NCI-H1105 treated with DMSO at 0.1 percent for 48 hours (cell line): Measurements from ENCODE around the gene TYRP1.

Experiments
- DNase-seq: peaks from one replicate; lab custom pipeline; 2025; lab: John Stamatoyannopoulos, UW

The TYRP1 gene

DNA sequence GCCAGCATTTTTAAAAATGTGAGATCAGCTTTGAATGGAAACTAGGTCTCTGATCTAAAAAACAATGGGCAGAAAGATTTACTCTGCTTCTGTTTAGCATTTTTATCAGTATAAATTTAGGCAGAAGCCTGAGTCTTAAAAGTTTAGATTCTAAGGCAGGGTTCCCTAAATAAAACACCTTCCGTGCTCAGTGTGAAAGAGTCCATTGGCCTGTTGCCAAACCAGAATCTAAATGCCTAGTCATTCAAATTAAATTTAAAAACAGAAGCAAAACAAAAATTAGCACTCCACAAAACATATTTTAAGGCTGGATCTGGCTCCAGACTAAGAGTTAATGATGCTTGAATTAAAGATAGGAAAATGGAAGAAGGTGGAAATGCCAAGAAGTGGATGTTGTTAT lies 4.5 kb downstream of the TYRP1 start:
- peak; percentile 41 for DNase-seq

GRCh38 chr9:12698266-12698665 lies 5.1 kb downstream of the TYRP1 start:
- DNase-seq: no peak

DNA sequence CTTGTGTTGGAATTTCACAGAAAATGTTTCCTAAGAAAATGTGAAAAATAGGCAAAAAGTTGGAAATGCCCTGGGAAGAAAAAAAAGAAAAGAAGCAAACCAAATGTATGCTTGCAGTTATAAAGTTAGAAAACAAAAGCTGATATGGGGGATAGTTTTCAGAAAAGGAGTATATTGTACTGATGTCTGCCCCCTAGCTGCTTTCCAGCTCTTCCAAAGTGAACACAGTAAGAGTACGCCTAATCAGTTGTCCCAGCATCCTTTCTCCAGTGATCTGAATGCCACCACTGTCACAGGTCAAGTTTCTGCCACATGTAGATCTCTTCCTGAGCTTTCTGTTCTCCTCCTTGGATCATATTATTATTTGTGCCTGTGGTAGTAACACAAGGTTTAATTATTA lies 5.8 kb downstream of the TYRP1 start:
- DNase-seq: no peak

DNA sequence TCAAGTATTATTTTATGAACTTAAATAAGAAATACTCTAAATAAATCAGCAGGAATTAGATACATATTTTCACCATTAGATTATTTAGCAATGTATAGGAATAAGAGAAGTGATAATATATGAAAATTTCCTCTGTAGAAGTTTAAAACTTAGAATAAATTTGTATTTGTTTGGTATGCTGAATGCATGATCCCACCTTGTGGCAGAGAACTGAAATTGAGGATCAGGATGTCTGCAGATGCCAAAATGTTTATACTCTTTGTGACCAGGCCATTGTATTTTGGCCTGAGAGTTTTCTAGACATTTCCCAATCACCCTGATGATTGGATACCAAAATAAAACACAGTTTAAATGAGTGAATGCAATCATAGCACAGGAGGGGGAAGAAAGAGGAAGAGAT lies 6.3 kb downstream of the TYRP1 start:
- DNase-seq: no peak

GRCh38 chr9:12701126-12701525 lies 7.9 kb downstream of the TYRP1 start:
- peak; percentile 33 for DNase-seq

DNA sequence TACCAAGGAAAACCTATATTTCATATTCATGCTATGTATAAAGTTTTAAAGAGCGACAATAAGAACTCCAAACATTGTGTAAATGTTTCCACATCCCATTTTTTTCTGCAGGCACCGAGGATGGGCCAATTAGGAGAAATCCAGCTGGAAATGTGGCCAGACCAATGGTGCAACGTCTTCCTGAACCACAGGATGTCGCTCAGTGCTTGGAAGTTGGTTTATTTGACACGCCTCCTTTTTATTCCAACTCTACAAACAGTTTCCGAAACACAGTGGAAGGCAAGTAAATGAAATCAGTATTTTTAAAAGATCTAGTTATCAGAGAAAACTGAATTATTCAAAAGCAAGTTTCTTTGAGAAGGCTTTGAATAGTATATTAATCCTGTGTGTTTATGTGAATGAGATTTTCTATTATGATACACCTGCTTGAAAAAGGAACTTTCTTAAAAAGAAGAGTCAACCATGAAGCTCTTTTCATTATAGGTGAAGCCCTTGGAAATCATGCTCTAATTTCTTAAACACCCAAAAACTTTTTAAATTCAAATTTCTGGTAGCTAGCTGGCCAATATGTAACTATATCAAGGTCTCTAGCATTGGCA lies 9.1 kb downstream of the TYRP1 start:
- DNase-seq: no peak

DNA sequence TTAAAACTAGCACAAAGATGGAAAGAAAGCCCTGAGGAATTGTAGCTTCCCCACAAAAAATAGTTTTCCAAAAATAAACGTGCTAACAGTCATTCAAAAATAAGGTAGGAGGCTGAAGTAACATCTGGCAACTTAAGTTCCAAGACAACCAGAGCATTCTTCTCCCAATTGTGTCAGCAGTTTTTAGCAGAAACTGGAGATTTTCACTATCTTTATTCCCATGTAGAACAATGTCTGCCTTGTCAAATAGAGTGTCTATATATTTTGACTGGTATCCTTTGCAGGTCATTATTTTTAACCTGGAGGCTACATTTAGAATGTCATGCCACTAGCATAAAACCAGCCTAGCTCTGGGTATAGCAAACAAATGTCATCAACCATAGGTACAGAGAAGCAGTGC lies 10.8 kb downstream of the TYRP1 start:
- DNase-seq: no peak

- no peak for DNase-seq
These were observed 12.7 kb downstream of the TYRP1 start for GRCh38 chr9:12705738-12706391.

DNA sequence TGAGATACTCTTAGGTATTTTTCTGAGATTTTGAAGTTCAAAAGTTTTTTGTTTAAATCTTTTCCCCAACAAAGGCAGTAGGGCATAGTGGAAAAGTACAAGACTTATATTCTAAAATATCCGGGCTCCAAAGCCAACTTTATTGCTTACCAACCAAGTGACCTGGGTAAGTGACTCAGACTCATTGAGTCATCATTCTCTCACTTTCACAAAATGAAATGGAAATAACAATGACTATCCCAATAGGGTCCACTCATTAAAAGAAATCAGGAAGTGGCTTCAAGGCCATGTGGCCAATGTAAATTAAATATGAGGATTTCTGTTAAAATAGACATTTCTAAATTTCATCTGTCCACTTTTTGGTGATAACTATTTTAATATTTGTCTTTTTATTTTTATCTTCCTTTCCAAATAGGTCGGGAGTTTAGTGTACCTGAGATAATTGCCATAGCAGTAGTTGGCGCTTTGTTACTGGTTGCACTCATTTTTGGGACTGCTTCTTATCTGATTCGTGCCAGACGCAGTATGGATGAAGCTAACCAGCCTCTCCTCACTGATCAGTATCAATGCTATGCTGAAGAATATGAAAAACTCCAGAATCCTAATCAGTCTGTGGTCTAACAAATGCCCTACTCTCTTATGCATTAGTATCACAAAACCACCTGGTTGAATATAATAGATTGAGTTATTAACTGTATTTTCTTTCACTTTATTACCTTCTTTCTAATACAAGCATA lies 15.5 kb downstream of the TYRP1 start:
- no peak for DNase-seq

DNA sequence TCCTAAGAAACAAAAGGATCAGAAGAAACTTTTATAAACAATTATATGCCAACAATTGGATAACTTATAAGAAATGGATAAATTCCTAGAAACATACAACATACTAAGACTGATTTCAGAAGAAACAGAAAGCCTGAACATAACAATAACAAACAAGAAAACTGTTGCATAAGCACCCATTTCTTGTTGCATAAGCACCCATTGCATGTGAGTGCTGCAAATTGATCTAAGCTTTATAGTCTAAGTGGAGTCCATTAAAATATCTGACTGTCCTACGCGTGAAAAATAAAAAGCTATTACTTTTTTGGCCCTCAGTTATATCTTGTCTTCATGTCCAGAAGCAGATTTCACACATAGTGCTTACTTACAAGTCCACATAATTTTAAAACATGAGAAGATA lies 19.3 kb downstream of the TYRP1 start:
- DNase-seq: no peak

- DNase-seq: no peak
These were observed 22.1 kb downstream of the TYRP1 start for GRCh38 chr9:12715268-12715667.

GRCh38 chr9:12716823-12717600 lies 23.8 kb downstream of the TYRP1 start:
- DNase-seq: peak; percentile 35

- DNase-seq: no peak
These were observed 24.7 kb downstream of the TYRP1 start for GRCh38 chr9:12717907-12718306.

DNA sequence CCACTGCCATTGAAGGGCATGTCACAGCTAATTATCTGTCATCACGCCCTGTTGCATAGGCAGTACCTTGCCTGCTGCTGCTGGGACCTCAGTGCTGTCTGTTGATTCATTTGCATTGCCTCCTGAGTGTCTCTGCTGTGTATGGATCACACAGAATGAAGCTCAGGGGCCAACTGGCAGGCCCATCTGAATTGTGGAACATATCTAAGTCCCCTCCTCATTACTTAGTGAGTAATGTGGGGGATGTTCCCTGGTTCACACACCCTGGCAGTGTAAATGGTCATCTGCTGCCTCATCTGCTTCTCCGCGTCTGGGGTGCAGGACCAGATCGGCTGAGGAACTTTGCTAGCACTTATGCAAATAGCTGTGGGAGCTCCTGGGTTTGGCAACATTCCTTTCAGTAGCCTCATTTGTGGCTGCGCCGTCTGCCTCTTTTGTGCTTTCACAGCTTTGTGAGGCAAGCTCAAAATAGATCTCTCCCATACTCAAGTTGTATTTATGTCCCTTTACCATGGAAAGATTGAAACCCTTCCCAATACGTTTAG lies 25.4 kb downstream of the TYRP1 start:
- DNase-seq: no peak

DNA sequence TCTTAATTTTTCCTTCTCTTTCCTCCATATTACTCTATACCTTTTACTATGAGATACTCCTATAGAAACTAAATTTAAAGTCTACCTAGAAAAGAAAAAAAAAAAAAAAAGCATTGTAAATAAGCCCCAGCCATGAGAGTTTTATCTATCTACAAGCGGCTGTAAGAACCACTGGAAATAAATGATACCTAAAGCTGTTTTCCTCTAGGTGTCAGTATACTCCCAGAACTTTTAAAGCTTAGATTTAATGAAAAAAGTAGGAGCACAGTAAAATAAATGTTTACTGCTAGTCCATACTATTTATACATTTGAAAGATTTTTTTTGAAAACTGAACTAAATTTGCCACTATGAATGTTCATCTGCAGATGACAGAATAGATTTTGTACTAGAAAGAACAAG lies 26.2 kb downstream of the TYRP1 start:
- peak; percentile 56 for DNase-seq

DNA sequence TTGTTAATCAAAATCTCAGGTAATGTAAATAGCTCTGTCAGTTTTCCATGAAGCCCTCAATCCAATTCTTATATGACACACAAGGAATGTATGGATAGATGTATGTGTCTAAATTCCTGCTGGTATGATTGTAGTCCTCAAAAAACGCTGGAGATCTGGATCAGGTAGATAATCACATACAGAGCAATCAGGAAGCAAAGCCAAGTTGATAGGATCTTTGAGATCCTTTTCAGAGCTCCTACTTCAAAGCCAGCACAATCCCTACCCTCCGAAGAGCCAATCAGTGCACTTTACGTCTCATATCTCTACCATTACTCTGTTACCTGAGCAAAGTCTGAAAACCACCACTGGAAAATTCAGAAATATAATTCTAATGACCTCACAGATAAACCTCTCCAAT lies 27.4 kb downstream of the TYRP1 start:
- no peak for DNase-seq

GRCh38 chr9:12722131-12722530 lies 28.9 kb downstream of the TYRP1 start:
- no peak for DNase-seq

GRCh38 chr9:12723409-12724028 lies 30.3 kb downstream of the TYRP1 start:
- DNase-seq: peak; percentile 49

- no peak for DNase-seq
These were observed 33.6 kb downstream of the TYRP1 start for GRCh38 chr9:12726795-12727194.

DNA sequence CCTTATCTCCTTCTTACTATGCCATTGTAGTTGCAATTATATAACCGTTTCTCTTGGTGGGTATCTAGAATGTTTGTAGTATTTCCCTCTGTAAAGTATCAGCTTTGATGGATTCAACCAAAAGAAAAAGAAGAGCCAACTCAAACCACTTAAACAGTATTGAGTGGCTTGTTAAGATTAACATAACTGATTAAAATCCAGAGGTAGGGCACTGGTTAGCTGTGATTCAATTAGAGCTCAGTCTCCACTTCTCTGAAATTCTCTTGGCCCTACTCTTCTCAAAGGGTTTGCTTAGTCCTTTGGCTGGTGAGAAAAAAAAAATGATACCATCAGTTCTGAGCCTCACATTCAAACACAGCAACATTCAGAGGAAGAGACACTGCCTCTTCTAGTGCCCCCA lies 37.0 kb downstream of the TYRP1 start:
- no peak for DNase-seq

GRCh38 chr9:12730927-12731326 lies 37.7 kb downstream of the TYRP1 start:
- no peak for DNase-seq

GRCh38 chr9:12732971-12733370 lies 39.8 kb downstream of the TYRP1 start:
- DNase-seq: no peak
